HG03280 (cell line): Measurements from ENCODE around the gene MRPL58.
"Not testable (repeated sequence)": the region's sequence is repeated elsewhere in the genome, so short reads cannot be mapped to it uniquely, and the experiment has no call there.

Source experiments
- ATAC-seq: cut with Tn5 transposase; IDR thresholded peaks from one replicate; pipeline ENCODE4 v1.9.1; 2021; ENCODE audit warnings: mild to moderate bottlenecking, moderate library complexity; ENCODE audit not compliant: unreplicated experiment

MRPL58 gene

DNA sequence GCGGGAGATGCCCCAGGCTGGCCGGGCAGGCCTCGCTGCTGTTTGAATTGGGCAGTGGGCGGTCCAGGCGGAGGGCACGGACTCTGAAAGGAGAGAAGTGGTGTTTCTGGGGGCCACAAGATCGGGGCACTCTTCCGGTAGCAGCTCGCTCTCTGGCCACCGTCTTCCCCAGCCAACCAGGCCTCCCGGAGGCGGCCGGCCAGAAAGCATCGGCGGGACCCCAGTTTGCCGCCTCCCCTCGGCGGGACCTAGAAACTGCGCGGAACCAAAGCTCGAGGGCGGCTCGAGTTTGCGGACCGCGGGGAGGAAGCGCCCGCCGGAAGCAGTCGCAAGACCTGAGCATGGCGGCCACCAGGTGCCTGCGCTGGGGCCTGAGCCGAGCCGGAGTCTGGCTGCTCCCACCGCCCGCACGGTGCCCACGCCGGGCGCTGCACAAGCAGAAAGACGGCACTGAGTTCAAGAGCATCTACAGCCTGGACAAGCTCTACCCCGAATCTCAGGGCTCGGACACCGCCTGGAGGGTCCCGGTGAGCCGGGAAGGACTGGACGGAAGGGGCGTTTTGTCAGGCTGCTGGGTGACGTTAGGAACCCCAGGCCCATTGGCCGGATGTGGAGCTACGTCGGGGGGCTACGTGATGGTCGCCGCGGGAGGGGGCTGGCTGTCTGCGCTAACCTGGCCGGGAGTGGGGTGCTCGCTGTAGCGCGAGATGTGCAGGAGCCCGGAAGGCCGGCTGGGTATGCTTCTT, at the start of gene MRPL58:
Gene MRPL58 (plus strand): TSS at position 325 of the 746 bp plus-strand sequence. CDS start 17 bp downstream, at position 342.
- ATAC-seq = peak; percentile 92

DNA sequence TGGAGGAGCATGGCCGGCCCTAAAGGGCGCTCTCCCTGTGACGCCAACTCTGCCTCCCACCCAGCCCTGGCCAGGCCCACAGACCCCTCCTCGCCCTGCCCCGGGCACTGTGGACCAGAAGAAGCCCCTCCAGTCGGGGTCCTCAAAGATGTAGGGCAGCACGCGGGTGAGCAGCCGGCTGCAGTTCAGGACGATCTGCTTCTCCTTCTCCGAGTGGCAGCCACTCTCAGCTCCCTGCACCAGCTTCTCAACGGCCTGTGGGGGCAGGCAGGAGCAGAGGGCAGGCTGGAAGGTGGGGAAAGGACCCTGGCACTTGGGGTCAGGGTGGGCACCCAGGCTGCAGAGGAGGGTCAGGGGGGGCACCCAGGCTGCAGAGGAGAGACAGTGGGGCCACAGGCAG, 48.8 kb upstream of the MRPL58 start:
- ATAC-seq = no peak

DNA sequence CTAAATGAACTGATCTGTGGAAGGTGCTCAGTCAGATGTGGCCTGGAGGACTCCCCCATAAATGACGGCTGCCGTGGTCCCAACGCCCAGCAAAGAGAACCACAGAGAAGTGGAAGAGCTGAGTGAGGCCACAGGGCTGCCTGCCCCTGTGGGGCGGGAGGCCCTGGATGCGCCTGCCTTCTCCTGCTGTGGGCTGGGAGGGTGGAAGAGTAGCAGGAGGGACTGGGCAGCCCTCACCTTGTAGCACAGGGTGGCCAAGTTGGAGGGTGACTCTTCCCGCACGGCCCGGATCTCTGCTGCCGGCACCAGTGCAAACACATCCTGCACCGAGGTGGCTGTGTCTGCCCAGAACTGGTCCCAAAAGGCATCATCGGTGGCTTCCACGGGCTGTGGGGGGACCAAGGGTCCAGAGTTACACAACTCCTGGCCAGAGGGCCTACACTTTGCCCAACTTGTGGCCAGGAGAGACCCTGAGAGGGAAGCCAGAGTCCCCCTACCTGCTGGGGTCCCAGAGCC, 48.2 kb upstream of the MRPL58 start:
- ATAC-seq = no peak

DNA sequence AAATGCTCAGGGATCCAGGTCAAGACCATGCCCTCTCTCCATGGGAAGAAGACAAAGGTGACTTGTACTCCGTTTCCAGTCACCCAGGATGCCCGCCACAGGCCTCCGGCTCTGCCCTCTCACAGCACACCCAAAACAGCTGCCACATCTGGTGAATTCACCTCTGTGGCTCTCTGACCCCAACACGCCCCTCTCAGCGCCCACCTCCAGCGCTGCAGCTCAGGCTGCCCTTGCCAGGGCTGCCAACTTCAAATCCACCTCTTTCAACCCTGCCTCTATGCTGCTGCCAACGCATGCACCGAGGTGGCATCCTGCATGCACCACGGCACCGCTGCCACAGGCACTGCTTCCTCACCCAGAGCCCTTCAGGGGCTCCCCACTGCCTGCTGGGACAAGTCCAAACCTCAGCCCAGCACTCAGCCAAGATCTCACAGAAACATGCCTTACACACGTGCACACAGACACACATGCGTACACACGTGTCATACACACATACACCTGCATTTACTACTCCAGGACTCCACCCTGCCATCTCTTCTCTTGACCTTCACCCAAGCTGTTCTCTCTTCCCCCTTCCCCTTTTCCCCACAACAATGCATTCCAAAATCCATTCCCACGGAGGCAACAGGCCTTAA, 47.4 kb upstream of the MRPL58 start:
- ATAC-seq = no peak

DNA sequence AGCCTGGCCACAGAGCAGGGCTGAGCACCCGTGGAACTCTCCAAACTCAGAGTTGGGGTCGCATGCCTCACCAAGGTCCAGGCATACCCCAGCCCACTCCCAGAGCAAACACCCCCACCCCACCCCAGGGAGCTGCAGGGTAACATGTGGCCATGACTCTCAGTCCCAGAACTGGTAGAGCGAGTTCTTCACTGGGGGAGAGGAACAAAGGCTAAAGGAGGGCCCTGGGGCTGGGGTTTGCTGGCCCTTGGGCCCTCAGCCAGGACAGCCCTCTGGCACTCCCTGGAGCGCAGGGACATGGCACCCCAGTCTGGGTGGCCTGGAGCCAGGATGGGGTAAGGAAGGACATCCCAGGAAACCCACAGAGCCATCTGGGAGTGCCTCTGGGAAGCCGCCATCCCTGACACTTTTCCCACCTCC, 44.1 kb upstream of the MRPL58 start:
- ATAC-seq = no peak

DNA sequence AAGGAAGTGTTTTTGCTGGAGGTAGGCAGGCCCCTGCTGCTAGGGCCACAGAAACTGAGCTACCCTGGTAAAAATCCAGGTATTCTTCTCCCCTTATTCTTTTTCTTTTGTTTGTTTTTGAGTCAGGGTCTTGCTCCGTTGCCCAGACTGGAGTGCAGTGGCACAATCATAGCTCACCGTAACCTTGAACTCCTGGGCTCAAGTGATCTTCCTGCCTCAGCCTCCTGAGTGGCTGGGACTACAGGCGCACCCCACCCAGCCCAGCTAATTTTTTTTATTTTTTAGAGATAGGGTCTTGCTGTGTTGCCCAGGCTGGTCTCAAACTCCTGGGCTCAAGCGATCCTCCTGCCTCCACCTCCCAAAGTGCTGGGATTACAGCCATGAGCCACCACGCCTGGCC, 43.0 kb upstream of the MRPL58 start:
- not testable (repeated sequence) for ATAC-seq

DNA sequence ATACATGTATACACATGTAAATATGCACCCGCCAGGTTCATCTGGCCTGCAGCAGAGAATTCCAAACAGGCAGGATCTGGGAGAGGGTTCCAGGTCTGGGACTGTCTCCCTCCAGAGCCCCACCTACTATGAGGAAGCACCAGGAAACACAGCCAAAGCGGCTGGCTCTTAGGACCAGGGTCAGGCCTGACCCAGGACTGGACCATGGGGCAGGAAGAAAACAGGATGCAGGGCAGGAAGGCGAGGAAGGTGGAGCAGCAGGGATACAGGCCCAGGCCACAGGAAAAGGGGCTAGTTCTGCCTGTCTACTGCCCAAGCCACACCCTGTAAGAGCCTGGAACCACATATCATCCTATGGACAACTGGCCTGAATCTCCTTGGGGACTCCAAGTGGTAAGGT, 42.1 kb upstream of the MRPL58 start:
- ATAC-seq = no peak

DNA sequence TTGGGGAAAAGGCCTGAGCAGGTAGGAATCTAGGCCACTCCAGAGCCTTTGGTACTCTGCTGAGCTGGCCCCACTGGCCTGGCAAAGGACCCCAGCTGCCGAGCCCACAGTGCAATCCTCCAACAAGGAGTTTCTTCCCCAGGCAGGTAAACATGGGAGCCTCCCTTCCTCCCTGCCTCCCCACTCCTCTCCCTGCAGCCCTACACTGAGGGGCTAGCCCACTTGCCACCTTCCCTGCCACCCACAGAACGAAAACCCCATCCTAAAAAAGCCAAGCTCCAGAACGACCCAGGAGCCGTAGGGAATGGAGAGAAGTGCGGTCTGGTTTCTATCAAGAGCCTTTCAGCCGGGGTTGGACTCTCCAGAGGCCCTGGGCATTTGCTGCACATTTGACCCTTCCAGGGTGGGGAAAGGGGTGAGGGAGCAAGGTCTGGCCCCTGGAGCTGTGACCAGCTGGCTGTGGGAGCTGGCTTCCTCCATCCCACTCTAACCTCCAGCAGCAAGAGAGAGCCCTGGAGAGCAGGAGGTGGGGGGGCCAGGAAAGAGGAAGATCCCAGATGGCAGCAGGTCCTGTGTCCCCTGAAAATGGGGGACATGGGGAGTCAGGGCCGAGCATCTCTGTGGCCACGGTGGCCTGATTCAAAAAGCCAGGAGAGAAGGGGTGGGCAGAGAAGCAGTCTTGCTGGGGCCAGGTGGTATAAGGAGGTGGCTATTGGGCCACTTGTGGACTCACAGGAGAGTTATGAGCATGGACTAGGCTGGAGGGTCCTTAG, 41.2 kb upstream of the MRPL58 start:
- no peak for ATAC-seq

DNA sequence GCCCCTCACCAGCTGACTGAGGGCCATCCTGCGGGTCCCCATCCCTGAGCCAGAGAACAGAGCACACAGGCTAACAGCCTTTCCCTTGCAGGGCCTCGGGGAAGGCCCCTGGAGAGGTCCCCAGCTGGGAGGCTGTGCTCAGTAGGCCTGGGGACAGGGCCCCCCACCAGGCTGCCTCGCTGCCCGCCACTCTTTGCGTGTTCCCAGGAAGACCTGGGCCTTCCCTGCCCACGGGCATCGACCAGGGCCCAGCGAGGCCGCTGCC, 40.7 kb upstream of the MRPL58 start:
- no peak for ATAC-seq

DNA sequence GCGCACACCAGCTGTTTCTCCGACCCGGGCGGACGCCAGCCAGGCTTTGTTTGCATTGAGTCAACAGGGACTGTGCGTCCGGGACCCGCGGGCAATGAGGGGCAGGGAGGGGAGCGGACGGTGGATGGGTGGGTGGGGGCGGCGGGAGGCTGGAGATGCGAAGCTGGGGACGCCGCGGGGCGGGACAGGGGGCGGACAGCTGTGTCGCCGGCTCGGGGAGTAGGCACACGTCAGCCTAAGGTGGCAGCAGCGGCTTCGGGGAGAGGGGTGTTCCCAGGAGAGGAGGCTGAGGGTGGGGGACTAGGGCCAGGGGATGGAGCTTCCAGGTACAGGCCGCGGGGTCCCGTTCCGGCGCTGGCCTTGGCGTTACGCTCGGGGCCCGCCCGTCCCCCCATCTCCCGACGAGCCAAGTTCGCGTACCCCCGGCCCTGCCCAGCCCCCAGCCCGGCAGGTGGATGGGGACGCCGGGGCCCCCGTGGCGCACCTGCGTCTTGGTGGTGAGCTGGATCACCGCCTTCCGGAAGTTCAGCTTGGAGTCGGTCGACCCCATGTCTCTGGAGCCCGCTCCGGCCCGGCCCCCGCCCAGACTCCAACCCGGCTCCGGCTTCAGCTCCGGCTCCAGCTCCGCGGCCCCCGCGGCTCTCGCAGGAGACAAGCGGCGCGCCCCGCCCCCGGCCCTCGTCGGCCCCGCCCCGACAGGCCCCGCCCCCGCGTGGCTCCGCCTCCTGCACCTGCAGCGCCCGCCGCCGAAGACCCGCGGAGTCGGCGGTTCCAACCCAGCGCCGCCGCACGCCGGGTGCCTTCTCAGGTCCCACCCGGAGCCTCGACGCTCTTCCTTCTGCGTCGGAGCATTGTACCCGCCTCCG, 40.1 kb upstream of the MRPL58 start, which contains the start of gene HID1:
Gene HID1 (minus strand): TSS at position 653 of the 866 bp plus-strand sequence. CDS start 103 bp downstream, at position 550.
- no peak for ATAC-seq

DNA sequence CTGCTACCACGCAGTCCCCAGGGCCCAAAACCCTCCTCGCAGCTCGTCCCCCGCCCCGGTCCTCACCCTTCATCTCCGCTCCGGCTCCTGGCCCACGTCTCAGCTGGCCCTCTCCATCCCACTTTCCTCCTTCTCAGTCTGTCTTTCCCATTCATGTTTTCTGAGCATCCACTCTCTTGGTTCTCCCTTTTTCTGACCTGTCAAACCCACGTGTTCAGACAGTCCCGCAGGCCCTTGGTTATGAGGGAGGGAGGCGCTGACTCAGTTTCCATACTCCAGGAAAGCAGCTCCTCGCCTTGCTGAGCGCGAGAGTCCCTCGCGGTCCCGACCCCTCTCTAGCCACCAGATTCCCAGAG, 39.5 kb upstream of the MRPL58 start:
- no peak for ATAC-seq

DNA sequence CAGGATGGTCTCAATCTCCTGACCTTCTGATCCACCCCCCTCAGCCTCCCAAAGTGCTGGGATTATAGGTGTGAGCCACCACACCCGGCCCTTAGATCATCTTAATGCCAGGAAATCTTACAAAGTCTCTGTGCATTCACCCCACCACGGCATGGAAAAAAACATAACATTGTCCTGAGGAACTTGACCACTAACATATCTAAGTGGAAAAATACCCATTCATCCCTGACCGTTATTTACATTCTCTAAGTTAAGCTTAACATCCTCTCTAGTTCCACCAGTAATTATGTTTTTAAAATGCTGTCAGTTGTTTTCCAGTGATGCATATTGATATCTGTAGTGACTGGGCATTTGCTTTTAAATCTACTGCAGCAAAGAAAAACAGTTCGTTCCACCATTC, 36.5 kb upstream of the MRPL58 start:
- no peak for ATAC-seq

DNA sequence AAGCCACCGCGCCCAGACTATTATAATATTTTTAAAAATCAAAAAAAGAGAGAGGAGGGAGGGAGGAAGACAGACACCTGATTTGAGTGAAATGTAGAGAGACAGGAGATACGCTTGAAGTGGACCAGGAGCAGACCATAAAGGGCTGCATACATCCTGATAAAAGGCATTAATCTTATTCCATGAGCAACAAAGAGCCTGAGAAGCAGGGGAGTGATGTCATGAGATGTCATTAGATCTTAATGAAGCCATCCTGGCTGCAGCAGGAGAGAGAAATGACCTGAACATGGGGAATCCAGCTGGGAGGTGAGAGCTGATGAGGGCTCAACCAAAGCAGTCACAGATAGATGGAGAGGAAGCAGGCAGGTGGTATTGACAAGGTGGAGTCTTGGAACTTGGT, 34.7 kb upstream of the MRPL58 start:
- ATAC-seq = no peak

DNA sequence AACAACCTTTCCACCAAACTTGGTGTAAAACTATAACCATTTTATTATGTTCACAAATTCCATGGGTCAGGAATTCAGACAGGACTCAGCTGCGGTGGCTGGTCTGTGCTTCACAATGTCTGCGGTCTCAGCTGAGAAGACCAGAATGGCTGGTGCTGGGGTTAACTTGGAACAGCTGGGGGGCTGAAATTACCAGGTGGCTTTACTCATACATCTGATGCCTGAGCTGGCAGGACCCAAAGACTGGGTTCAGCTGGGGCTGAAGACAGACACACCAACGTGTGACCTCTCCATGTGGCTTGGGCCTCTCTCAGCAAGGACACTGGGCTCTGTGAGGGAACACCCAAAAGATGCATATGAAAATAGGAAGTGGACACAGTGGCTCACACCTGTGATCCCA, 34.2 kb upstream of the MRPL58 start:
- no peak for ATAC-seq

DNA sequence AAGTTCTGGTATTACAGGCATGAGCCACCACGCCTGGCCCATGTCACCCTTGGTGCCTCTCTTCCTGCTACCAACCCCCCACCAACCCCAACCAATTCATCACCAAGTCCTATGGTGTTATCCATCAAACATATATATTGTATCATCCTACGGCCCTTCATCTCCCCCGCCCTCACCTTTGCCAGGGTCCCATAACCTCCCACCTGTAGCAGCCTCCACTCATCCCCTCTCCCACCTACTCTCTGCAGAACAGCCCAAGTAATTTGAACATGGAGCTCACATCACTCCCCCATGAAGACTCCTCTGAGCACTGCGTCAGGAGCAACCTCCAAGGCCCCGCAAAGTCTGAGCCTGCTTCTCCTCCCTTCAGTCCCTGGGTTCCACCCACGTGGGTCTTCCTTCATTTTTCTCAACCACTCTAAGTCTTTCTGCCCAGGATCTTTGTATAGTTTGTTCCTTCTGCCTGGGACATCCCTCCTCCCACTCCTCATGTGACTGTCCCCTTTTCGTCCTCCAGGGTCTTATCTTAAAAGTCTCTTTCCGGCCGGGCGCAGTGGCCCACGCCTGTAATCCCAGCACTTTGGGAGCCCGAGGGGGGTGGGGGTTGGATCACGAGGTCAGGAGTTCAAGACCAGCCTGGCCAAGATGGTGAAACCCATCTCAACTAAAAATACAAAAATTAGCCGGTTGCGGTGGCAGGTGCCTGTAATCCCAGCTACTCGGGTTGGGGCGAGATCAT, 32.9 kb upstream of the MRPL58 start:
- ATAC-seq = no peak

DNA sequence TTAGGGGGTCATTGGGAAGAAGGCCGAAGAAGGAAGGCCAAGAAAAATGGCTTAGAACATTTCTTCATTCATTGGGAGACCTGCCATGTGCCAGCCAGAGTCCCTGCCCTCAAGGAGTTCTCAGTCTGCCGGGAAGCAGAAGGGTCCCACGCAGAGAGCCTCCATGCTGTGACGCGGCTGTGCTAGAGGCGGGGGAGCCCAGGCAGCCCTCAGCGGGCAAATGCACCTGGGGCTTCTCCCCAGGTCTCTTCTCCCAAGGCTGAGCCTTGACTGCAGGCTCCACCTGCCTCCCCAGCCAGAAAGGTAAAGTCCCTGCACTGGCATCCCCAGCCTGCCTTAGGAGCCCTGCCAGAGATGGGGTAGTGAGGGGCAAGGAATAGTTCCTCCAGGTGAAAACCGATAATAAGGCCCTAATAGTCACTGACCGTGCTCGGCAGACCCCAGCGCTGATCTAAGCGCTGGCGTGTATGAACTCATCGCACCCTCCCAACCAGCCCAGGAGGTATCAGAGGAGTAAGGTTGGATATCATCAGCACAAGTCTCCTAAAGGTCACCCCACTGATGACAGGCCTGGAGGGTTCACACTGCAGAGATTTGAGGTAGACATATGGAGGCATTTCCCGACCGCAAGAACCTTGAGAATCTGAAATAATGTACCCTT, 31.0 kb upstream of the MRPL58 start:
- ATAC-seq = no peak

DNA sequence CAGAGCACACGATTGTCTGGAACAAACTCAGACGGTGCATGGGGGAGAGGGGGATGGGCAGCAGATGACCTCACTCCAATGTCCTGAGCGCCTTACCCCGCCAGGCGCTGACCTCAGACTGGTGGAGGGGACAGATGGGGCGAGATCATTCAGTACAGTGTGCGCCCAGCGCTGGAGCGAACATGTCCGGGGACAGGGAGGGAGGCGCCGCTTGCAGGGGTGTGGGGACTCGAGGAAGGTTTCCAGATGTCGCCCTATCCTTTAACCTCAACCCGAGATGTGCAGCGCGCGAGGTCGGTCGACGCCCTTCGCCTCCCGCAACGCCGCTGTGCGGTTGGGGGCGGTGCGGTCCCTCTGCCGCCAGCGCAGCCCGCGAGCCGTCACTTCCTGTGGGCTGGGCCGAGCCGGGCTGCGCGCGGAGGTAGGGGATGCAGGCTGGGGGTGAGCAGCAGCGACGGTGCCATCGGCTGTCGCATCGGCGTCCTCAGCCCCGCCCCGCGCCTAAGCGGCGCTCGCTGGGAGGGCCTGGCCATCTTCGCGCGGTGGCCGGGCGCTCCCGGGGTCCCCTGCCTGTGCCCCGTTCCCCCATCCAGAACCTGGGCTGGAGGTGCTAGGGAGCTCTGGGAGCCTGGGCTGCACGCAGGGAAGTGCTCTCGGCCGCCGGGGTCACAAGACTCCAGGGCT, 30.3 kb upstream of the MRPL58 start:
- ATAC-seq = peak; percentile 38

DNA sequence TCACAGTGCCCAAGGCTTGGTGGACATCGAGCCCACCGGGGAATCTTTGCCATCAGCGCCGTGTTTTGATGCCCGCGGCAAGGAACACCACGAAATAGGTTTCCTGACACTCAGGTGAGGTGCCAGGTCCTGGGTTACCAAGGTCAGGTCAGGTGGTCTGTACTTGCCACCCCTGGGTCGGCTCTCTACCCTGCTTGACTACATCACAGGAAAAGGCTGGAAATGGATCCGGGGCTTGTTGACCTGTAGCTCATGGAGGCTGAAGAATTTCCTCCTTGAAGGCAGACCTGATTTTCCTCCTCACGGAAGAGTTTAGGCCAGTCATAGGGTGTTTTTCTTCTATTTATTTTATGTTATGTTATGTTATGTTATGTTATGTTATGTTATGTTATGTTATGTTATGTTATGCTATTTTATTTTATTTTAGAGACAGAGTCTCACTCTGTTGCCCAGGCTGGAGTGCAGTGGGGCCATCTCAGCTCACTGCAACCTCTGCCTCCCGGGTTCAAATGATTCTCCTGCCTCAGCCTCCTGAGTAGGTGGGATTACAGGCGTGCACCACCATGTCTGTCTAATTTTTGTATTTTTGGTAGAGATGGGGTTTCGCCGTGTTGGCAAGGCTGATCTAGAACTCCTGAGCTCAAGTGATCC, 29.7 kb upstream of the MRPL58 start:
- ATAC-seq = not testable (repeated sequence)

DNA sequence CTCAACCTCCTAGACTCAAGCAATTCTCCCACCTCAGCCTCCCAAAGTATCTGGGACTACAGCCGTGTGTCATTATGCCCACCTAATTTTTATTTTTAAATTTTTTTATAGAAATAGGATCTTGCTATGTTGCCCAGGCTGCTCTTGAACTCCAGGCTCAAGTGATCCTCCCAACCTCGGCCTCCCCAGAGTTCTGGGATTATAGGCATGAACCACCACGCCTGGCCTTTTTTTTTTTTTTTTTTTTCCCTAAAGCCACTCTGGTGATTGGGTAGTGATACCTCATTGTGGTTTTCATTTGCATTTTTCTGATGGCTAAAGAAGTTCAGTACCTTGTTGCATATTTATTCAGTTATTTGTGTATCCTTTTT, 26.3 kb upstream of the MRPL58 start:
- ATAC-seq = no peak
